HG02759 (cell line): ENCODE data around the gene FREM1.

Source experiments
- ATAC-seq: cut with Tn5 transposase; IDR thresholded peaks from one replicate; pipeline ENCODE4 v1.9.1; 2021; ENCODE audit warnings: mild to moderate bottlenecking, moderate library complexity; ENCODE audit not compliant: unreplicated experiment

FREM1 gene

GRCh38 chr9:14822666-14823065 lies 87.6 kb downstream of the FREM1 start:
- no peak for ATAC-seq

- ATAC-seq = no peak
Measured at GRCh38 chr9:14819183-14819582, 91.0 kb downstream of the FREM1 start.

- ATAC-seq = no peak
Measured at GRCh38 chr9:14814249-14814628, 96.0 kb downstream of the FREM1 start.

- ATAC-seq = no peak
Measured at GRCh38 chr9:14813336-14814248, 96.6 kb downstream of the FREM1 start.

GRCh38 chr9:14812806-14813205 lies 97.4 kb downstream of the FREM1 start:
- no peak for ATAC-seq

GRCh38 chr9:14811844-14812243 lies 98.4 kb downstream of the FREM1 start:
- ATAC-seq = no peak

GRCh38 chr9:14806941-14807520 lies 103.2 kb downstream of the FREM1 start:
- ATAC-seq = no peak

GRCh38 chr9:14799030-14799429 lies 111.2 kb downstream of the FREM1 start:
- ATAC-seq = no peak

GRCh38 chr9:14797435-14797834 lies 112.8 kb downstream of the FREM1 start:
- no peak for ATAC-seq

GRCh38 chr9:14793389-14793788 lies 116.8 kb downstream of the FREM1 start:
- ATAC-seq = no peak

- ATAC-seq = no peak
Measured at GRCh38 chr9:14790628-14791027, 119.6 kb downstream of the FREM1 start.

GRCh38 chr9:14788846-14789245 lies 121.4 kb downstream of the FREM1 start:
- no peak for ATAC-seq

- no peak for ATAC-seq
Measured at GRCh38 chr9:14783358-14783757, 126.9 kb downstream of the FREM1 start.

GRCh38 chr9:14782286-14783051 lies 127.8 kb downstream of the FREM1 start:
- no peak for ATAC-seq

- ATAC-seq = no peak
Measured at GRCh38 chr9:14780693-14781092, 129.5 kb downstream of the FREM1 start.

- no peak for ATAC-seq
Measured at GRCh38 chr9:14780251-14780650, 130.0 kb downstream of the FREM1 start.

GRCh38 chr9:14779566-14780022 lies 130.6 kb downstream of the FREM1 start:
- ATAC-seq = no peak

GRCh38 chr9:14778565-14778964 lies 131.7 kb downstream of the FREM1 start:
- ATAC-seq = no peak

GRCh38 chr9:14775917-14776316 lies 134.3 kb downstream of the FREM1 start:
- no peak for ATAC-seq

GRCh38 chr9:14770592-14770991 lies 139.6 kb downstream of the FREM1 start:
- no peak for ATAC-seq

GRCh38 chr9:14769230-14769571 lies 141.0 kb downstream of the FREM1 start:
- ATAC-seq = no peak
